Activated CD8-positive, alpha-beta memory T cell treated with anti-CD3 and anti-CD28 coated beads, Interleukin-2, amount 50 U/mL, for 24 hours (primary cell): ENCODE results near the gene SORCS2.
"Not testable (repeated sequence)": the region's sequence is repeated elsewhere in the genome, so short reads cannot be mapped to it uniquely, and the experiment has no call there.

Experiments
- DNase-seq: peaks from one replicate; pipeline ENCODE4 v3.0.0-alpha.2; 2020; ENCODE audit errors: extremely low read depth

Gene SORCS2

GRCh38 chr4:7448036-7448435 lies 255.7 kb downstream of the SORCS2 start:
- DNase-seq, result no peak

DNA sequence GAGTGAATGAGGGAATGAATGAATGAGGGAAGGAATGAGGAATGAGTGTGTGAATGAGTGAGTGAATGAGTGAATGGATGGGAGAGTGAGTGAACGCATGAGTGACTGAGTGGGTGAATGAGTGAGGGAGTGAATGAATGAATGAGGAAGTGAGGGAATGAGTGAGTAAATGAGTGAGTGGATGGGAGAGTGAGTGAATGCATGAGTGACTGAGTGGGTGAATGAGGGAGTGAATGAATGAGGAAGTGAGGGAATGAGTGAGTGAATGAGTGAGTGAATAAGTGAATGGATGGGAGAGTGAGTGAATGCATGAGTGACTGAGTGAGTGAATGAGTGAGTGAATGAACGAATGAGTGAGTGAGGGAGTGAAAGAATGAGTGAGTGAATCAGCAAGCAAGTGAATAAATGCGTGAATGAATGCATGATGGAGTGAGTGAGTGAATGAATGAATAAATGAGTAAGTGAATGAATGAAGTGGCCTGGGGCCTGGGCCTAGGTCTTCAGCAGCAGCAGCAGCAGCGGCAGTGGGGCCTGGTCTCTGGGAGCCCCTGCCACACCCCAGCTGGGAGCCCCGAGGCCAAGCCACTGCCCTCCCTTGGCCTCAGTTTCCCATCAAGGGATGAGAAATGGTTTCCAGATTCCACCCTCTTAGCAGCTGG lies 258.6 kb downstream of the SORCS2 start:
- DNase-seq, result no peak

DNA sequence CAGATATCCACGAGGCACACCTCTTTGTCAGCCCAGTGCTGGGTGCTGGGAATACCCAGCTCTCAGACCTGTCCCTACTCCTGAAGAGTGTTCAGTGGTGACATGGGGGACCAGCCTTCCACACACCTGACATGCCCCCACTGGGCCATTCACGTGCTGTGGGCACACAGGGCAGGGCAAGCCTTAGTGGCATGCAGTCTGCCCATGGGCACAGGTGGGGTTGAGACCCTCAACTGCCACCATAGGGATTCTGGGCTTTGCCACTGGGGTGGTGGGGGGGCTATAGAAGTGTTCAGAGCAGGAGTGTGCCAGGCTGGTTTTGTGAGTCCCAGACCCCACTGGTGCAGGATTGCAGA lies 259.1 kb downstream of the SORCS2 start:
- DNase-seq, result no peak

DNA sequence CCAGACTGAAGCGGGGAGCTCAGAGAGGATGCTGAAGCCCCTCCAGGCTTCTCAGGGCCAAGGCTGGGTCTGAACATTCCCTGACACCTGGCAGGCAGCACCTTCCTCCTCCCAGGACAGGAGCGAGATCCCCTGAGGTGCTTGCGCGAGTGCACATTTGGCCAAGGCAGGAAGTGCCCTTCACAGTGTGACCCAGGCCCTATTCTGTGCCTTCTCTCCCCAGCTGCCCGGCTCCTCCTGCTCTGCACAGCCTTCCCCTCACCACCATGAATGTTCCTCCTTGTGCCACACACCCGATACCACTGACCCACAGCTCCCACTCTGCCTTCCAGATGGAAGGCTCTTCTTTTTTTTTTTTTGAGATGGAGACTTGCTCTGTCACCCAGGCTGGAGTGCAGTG lies 259.5 kb downstream of the SORCS2 start:
- DNase-seq, result no peak

GRCh38 chr4:7452802-7453201 lies 260.5 kb downstream of the SORCS2 start:
- DNase-seq, result not testable (repeated sequence)

- no peak for DNase-seq
Measured at GRCh38 chr4:7457201-7458065, 265.1 kb downstream of the SORCS2 start.

GRCh38 chr4:7458066-7458425 lies 265.7 kb downstream of the SORCS2 start:
- DNase-seq, result no peak

- DNase-seq, result no peak
Measured at GRCh38 chr4:7458477-7458876, 266.1 kb downstream of the SORCS2 start.

DNA sequence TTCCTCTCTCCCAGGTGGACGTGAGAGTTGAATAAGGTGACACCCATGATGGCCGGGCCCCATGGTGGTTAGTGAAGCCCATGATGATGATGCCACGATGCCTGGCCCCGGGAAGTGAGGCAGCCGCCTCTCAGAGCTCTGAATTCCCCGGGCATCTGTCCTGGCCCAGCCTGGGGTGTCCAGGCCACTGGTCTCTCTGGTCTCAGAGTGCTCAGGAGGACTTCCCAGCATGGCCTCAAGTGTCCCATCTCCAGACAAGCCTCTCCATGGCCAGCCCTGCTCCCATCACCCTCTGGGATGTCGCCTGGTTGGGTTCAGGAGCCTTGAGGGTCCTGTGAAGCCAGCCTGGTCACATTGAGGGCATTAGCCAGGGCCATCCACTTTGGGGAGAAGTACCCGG lies 267.1 kb downstream of the SORCS2 start:
- no peak for DNase-seq

DNA sequence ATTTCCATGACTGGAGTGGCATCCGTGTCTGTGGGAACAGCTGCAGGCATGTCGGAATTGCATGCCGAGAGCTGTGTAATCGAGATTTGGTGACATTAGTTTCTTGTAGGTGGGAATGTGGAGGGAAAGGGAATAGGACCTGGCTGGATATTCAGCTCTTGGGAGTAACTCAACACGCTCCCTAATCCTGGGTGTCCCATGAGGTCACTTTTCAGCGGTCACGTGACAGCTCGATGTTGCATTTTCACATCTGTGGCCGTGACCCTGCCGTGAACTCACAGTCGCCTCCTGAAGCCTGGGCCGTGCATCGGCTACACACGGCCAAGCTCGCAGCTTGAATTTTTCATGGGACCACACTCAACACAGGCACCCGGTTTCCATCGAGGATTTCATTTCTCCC lies 268.2 kb downstream of the SORCS2 start:
- no peak for DNase-seq

GRCh38 chr4:7461230-7461629 lies 268.9 kb downstream of the SORCS2 start:
- DNase-seq, result no peak

- no peak for DNase-seq
Measured at GRCh38 chr4:7462509-7462971, 270.2 kb downstream of the SORCS2 start.

- no peak for DNase-seq
Measured at GRCh38 chr4:7463566-7464258, 271.4 kb downstream of the SORCS2 start.

- no peak for DNase-seq
Measured at GRCh38 chr4:7464259-7464655, 271.9 kb downstream of the SORCS2 start.

- DNase-seq, result no peak
Measured at GRCh38 chr4:7465017-7465416, 272.7 kb downstream of the SORCS2 start.

DNA sequence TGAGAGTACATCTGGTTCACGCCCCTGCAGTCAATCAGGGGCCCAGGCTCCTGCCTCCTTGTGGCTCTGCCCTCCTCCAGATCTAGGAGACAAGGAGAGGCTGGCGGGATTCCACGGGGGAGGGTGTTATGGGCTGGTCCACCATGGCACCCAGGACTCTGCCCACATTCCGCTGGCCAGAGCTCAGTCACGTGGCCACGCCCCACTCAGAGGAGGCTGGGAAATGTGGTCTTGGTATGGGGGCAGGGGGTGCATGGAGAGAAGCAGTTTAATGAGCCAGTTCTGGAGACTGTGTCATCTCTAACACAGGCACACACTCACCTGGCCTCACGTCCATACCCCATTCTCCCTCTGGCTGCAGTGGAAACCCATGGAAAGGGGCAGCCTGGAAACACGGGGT lies 273.9 kb downstream of the SORCS2 start:
- no peak for DNase-seq

DNA sequence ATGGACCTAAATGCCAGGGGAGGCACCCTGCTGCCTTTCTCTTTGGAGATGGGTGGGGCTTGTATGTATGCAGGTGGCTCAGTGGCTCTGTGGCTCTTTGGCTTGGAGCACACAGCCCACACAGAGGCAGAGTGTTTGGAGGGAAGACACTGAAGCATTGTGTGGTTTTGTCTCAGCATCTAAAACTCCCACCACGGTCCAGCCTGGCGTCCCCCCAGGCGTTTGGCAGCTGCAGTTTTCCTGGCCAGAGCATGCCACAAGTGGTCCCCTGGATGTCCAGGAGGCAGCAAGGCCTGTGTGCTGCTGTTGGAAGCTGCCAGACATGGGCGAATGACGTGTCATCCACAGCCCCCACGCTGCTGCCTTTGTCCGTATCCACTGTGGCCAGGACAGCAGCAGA lies 274.6 kb downstream of the SORCS2 start:
- no peak for DNase-seq

GRCh38 chr4:7467471-7467870 lies 275.1 kb downstream of the SORCS2 start:
- DNase-seq, result no peak

- DNase-seq, result no peak
Measured at GRCh38 chr4:7469023-7469422, 276.7 kb downstream of the SORCS2 start.

DNA sequence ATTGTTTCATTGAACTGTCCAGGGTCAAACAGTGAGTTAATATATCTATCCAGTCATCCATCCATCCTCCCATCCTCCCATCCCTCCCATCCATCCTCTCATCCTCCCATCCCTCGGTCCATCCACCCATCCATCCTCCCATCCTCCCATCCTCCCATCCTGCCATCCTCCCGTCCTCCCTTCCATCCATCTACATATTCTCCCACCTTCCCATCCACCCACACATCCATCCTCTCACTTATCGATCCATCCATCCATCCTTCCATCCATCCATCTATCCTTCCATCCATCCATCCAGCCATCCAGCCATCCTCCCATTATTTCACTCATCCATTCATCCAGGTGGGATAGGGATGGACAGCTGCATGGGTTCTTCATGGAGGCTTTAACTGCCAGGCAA lies 277.8 kb downstream of the SORCS2 start:
- no peak for DNase-seq

GRCh38 chr4:7470522-7471128 lies 278.3 kb downstream of the SORCS2 start:
- DNase-seq, result no peak

GRCh38 chr4:7472442-7473013 lies 280.2 kb downstream of the SORCS2 start:
- DNase-seq, result no peak
